Naive B cell (primary cell): ENCODE data around the gene ZNF778. TPM values are rescaled to one million over a fixed set of nuclear protein-coding genes. Genes with fewer than 3 reads are reported as not detected.
A peak's percentile ranks its signal among the peaks of the same experiment; 100 is the strongest.

Experiments
- ATAC-seq, 2 donors: fragments of 150-1000 bp; cut with Tn5 transposase; 2 replicates each; pipeline ENCODE4 v1.10.0; 2021; ENCODE audit warnings: low read depth in 2 of 2, mild to moderate bottlenecking in 2 of 2, moderate library complexity in 2 of 2
- DNase-seq: peaks from one replicate; pipeline ENCODE4 v3.0.0; 2022
- H3K27ac Mint-ChIP-seq, 6 donors: one replicate each; pipeline ENCODE4 v1.8.0; 2020 to 2022; ENCODE audit warnings: mild to moderate bottlenecking in 6 of 6, mixed read lengths in 6 of 6, moderate library complexity in 5 of 6, inconsistent platforms in 2 of 6
- H3K27me3 Mint-ChIP-seq, 3 donors: one replicate each; pipeline ENCODE4 v1.8.0; 2021 to 2022; ENCODE audit warnings: mixed read lengths in 3 of 3, mild to moderate bottlenecking in 1 of 3
- H3K36me3 Mint-ChIP-seq, 2 donors: one replicate each; pipeline ENCODE4 v1.8.0; 2020 to 2022; ENCODE audit warnings: mixed read lengths in 2 of 2, inconsistent platforms in 1 of 2, mild to moderate bottlenecking in 1 of 2
- H3K4me1 Mint-ChIP-seq, 3 donors: one replicate each; pipeline ENCODE4 v1.8.0; 2020 to 2022; ENCODE audit warnings: mixed read lengths in 3 of 3, inconsistent platforms in 1 of 3, mild to moderate bottlenecking in 1 of 3, moderate library complexity in 1 of 3
- H3K4me3 Mint-ChIP-seq, 8 donors: one replicate each; pipeline ENCODE4 v1.8.0; 2020 to 2022; ENCODE audit warnings: mild to moderate bottlenecking in 8 of 8, mixed read lengths in 8 of 8, moderate library complexity in 8 of 8, inconsistent platforms in 2 of 8
- H3K9me3 Mint-ChIP-seq, 7 donors: one replicate each; pipeline ENCODE4 v1.8.0; 2020 to 2022; ENCODE audit warnings: mixed read lengths in 7 of 7, mild to moderate bottlenecking in 5 of 7, inconsistent platforms in 2 of 7, moderate library complexity in 1 of 7
- polyA plus RNA-seq, 6 donors: library from polyadenylated mRNA; unstranded; fragments of 300-500 nt; fragmentation: Illumina TruSeq; gene quantifications; one replicate each; pipeline ENCODE4 v1.2.3, GENCODE V29; 2021; ENCODE audit warnings: low read depth in 6 of 6

The ZNF778 gene
- polyA plus RNA-seq, 6 donors from 2014 or later: 1.5 to 7.1 (median 4.2) TPM

GRCh38 chr16:89277641-89278341 lies 60.3 kb downstream of the ZNF778 start:
- H3K27me3 Mint-ChIP-seq: no peaks in the 10 kb centered on the region
- ATAC-seq: no peak
- peaks cover 7 to 12% of the 10 kb centered on the region in 2 donors for H3K36me3 Mint-ChIP-seq

GRCh38 chr16:89278441-89279240 lies 61.1 kb downstream of the ZNF778 start:
- H3K36me3 Mint-ChIP-seq: peaks cover 2 to 4% of the 10 kb centered on the region in 2 donors
- ATAC-seq: no peak
- H3K4me1 Mint-ChIP-seq: peaks cover 0 to 2% (median under 1%) of the 10 kb centered on the region in 3 donors
- H3K9me3 Mint-ChIP-seq: no peaks in the 10 kb centered on the region
- H3K4me3 Mint-ChIP-seq: no peak overlapping the region
- H3K27ac Mint-ChIP-seq: peak overlapping the region in 2 of 6 donors; percentile 54 to 74
- H3K27me3 Mint-ChIP-seq: no peaks in the 10 kb centered on the region
- DNase-seq: no peak

More at GRCh38 chr16:89277641-89278341, 60.3 kb downstream of the ZNF778 start:
- Mint-ChIP-seq H3K4me3 (no peak overlapping the region), H3K27ac (no peak overlapping the region), H3K9me3 (no peaks in the 10 kb centered on the region), H3K4me1 (peaks cover 0 to 6% (median 5%) of the 10 kb centered on the region in 3 donors)
- DNase-seq: no peak

GRCh38 chr16:89279666-89280481 lies 62.4 kb downstream of the ZNF778 start:
- Mint-ChIP-seq H3K27me3 (no peaks in the 10 kb centered on the region), H3K27ac (no peak overlapping the region), H3K9me3 (no peaks in the 10 kb centered on the region), H3K4me3 (no peak overlapping the region), H3K4me1 (no peaks in the 10 kb centered on the region), H3K36me3 (no peaks in the 10 kb centered on the region)
- DNase-seq (no peak), ATAC-seq (no peak)

- Mint-ChIP-seq H3K36me3 (no peaks in the 10 kb centered on the region), H3K4me3 (no peak overlapping the region), H3K9me3 (no peaks in the 10 kb centered on the region), H3K27ac (no peak overlapping the region), H3K27me3 (no peaks in the 10 kb centered on the region), H3K4me1 (no peaks in the 10 kb centered on the region)
- DNase-seq (no peak), ATAC-seq (no peak)
These were observed 63.2 kb downstream of the ZNF778 start for GRCh38 chr16:89280546-89281188.

GRCh38 chr16:89281189-89281577 lies 63.7 kb downstream of the ZNF778 start:
- ATAC-seq: no peak
- Mint-ChIP-seq H3K4me3 (no peak overlapping the region), H3K27ac (no peak overlapping the region)

GRCh38 chr16:89281829-89282228 lies 64.3 kb downstream of the ZNF778 start:
- Mint-ChIP-seq H3K9me3 (no peaks in the 10 kb centered on the region), H3K27me3 (no peaks in the 10 kb centered on the region)

More at GRCh38 chr16:89281189-89281577, 63.7 kb downstream of the ZNF778 start:
- no peaks in the 10 kb centered on the region for H3K27me3 Mint-ChIP-seq
- H3K36me3 Mint-ChIP-seq: no peaks in the 10 kb centered on the region
- H3K9me3 Mint-ChIP-seq: no peaks in the 10 kb centered on the region
- no peak for DNase-seq
- H3K4me1 Mint-ChIP-seq: no peaks in the 10 kb centered on the region

GRCh38 chr16:89282523-89282922 lies 65.0 kb downstream of the ZNF778 start:
- H3K36me3 Mint-ChIP-seq: no peaks in the 10 kb centered on the region
- no peak overlapping the region for H3K27ac Mint-ChIP-seq
- no peaks in the 10 kb centered on the region for H3K4me1 Mint-ChIP-seq
- H3K4me3 Mint-ChIP-seq: no peak overlapping the region
- H3K27me3 Mint-ChIP-seq: no peaks in the 10 kb centered on the region
- H3K9me3 Mint-ChIP-seq: no peaks in the 10 kb centered on the region
- ATAC-seq: no peak
- no peak for DNase-seq

More at GRCh38 chr16:89281829-89282228, 64.3 kb downstream of the ZNF778 start:
- Mint-ChIP-seq H3K27ac (no peak overlapping the region), H3K36me3 (no peaks in the 10 kb centered on the region), H3K4me3 (no peak overlapping the region), H3K4me1 (no peaks in the 10 kb centered on the region)
- no peak for DNase-seq
- no peak for ATAC-seq

GRCh38 chr16:89283449-89283848 lies 65.9 kb downstream of the ZNF778 start:
- ATAC-seq: no peak
- H3K36me3 Mint-ChIP-seq: no peaks in the 10 kb centered on the region

GRCh38 chr16:89285381-89285780 lies 67.9 kb downstream of the ZNF778 start:
- no peak for ATAC-seq
- Mint-ChIP-seq H3K36me3 (no peaks in the 10 kb centered on the region), H3K27ac (no peak overlapping the region), H3K4me1 (peaks cover 4 to 6% (median 5%) of the 10 kb centered on the region in 3 donors), H3K9me3 (no peaks in the 10 kb centered on the region), H3K27me3 (no peaks in the 10 kb centered on the region), H3K4me3 (no peak overlapping the region)
- DNase-seq: no peak

More at GRCh38 chr16:89283449-89283848, 65.9 kb downstream of the ZNF778 start:
- no peak for DNase-seq
- H3K9me3 Mint-ChIP-seq: no peaks in the 10 kb centered on the region
- H3K27ac Mint-ChIP-seq: no peak overlapping the region
- no peaks in the 10 kb centered on the region for H3K4me1 Mint-ChIP-seq
- no peak overlapping the region for H3K4me3 Mint-ChIP-seq
- no peaks in the 10 kb centered on the region for H3K27me3 Mint-ChIP-seq

GRCh38 chr16:89286096-89286495 lies 68.6 kb downstream of the ZNF778 start:
- Mint-ChIP-seq H3K9me3 (no peaks in the 10 kb centered on the region), H3K36me3 (no peaks in the 10 kb centered on the region), H3K4me3 (no peak overlapping the region), H3K4me1 (peaks cover 5 to 7% (median 6%) of the 10 kb centered on the region in 3 donors), H3K27ac (peak overlapping the region in 1 of 6 donors; percentile 47), H3K27me3 (no peaks in the 10 kb centered on the region)
- DNase-seq: no peak
- ATAC-seq: no peak
